HCT116 (cell line): Measurements from ENCODE around the gene IFIT3. TPM values are rescaled to one million over a fixed set of nuclear protein-coding genes. Genes with fewer than 3 reads are reported as not detected.

Experiments
- ATAC-seq: fragments of 200-7000 bp; cut with Tn5 transposase; 2 replicates; pipeline ENCODE4 v1.9.1; 2020; ENCODE audit warnings: mild to moderate bottlenecking, moderate library complexity
- BruUV-seq: library from RNA; stranded (reverse); fragments of 400-500 nt; replicated peaks from 2 replicates; lab custom pipeline; 2021; lab: Mats Ljungman, UMichigan
- CTCF ChIA-PET: fragments of 300-600 bp; sonication (Branson Sonifier 250); formaldehyde crosslinking; loops from one replicate; lab custom pipeline; 2021; ENCODE audit warnings: antibody characterized with exemption; lab: Charles Lee
- POLR2A ChIA-PET: fragments of 300-600, 350-600 bp; sonication (Branson Sonifier 250); formaldehyde crosslinking; loops from one replicate; lab custom pipeline; 2021; ENCODE audit warnings: antibody characterized with exemption; lab: Charles Lee
- RAD21 ChIA-PET, 2 experiments: fragments of 300-600 bp; sonication (Branson Sonifier 250); formaldehyde crosslinking; loops; one replicate each; lab custom pipeline; 2023; ENCODE audit warnings: low total read pairs in 2 of 2; ENCODE audit not compliant: uncharacterized antibody in 2 of 2, unreplicated experiment in 2 of 2, low non-redundant PET in 1 of 2; lab: Charles Lee
- DNase-seq: peaks from one replicate; pipeline ENCODE4 v3.0.0-alpha.2; 2010; ENCODE audit warnings: low read depth, low spot score
- H2AFZ ChIP-seq: fragments of 200-600 bp; shearing (Covaris generic), sonication (generic); 2 replicates; pipeline ENCODE4 v1.6.1; 2017; ENCODE audit warnings: low read depth, mixed run types, mixed read lengths, antibody characterized with exemption, low read length; ENCODE audit not compliant: poor library complexity, severe bottlenecking
- H3K27ac ChIP-seq: 2 replicates; pipeline ENCODE4 v1.5.1; 2012; ENCODE audit warnings: low read depth, low read length
- H3K27me3 ChIP-seq: fragments of 200-600 bp; sonication (generic); 2 replicates; pipeline ENCODE4 v1.6.1; 2016; ENCODE audit warnings: mixed run types, low read length, mixed read lengths; ENCODE audit not compliant: insufficient read depth
- H3K36me3 ChIP-seq, 2 experiments: fragments of 200-500 bp in 1 of 2; fragments of 200-600 bp in 1 of 2; sonication (Bioruptor generic) in 1 of 2; sonication (generic) in 1 of 2; 2 replicates each; pipeline versions ENCODE4 v1.5.1 to v1.6.1; 2014 to 2016; ENCODE audit warnings: low read length in 2 of 2, inconsistent platforms in 1 of 2, mixed read lengths in 1 of 2, mixed run types in 1 of 2; ENCODE audit not compliant: insufficient read depth in 2 of 2, control insufficient read depth in 1 of 2
- H3K4me1 ChIP-seq, 2 experiments: fragments of 200-600 bp in 1 of 2; sonication (generic) in 1 of 2; 2 replicates each; pipeline versions ENCODE4 v1.5.1 to v1.6.1; 2012 to 2017; ENCODE audit warnings: low read length in 2 of 2, inconsistent platforms in 1 of 2, mild to moderate bottlenecking in 1 of 2, mixed read lengths in 1 of 2, mixed run types in 1 of 2, moderate library complexity in 1 of 2; ENCODE audit not compliant: insufficient read depth in 2 of 2, control insufficient read depth in 1 of 2
- H3K4me2 ChIP-seq: fragments of 200-600 bp; sonication (generic); 2 replicates; pipeline ENCODE4 v1.6.1; 2017; ENCODE audit warnings: mixed run types, low read length, mixed read lengths
- H3K4me3 ChIP-seq, 2 experiments: fragments of 200-600 bp in 1 of 2; sonication (generic) in 1 of 2; replicated peaks in 1 of 2; 2 replicates each; pipeline ENCODE4 v1.5.1; 2011 to 2016; ENCODE audit warnings: low read length in 2 of 2, control low read depth in 1 of 2, low read depth in 1 of 2, mild to moderate bottlenecking in 1 of 2, mixed read lengths in 1 of 2, mixed run types in 1 of 2
- H3K79me2 ChIP-seq: fragments of 200-600 bp; sonication (generic); 2 replicates; pipeline ENCODE4 v1.6.1; 2017; ENCODE audit warnings: mild to moderate bottlenecking, mixed run types, low read length, moderate library complexity, mixed read lengths; ENCODE audit not compliant: insufficient read depth
- H3K9ac ChIP-seq: fragments of 200-600 bp; sonication (generic); 2 replicates; pipeline ENCODE4 v1.6.1; 2016; ENCODE audit warnings: low read length, mixed read lengths
- H3K9me2 ChIP-seq: fragments of 200-600 bp; sonication (generic), shearing (Covaris generic); 2 replicates; pipeline ENCODE4 v1.6.1; 2017; ENCODE audit warnings: mixed run types, mild to moderate bottlenecking, moderate library complexity; ENCODE audit not compliant: insufficient read depth
- H3K9me3 ChIP-seq, 2 experiments: fragments of 200-500 bp in 1 of 2; fragments of 200-600 bp in 1 of 2; sonication (Bioruptor generic) in 1 of 2; sonication (generic) in 1 of 2; 2 replicates each; pipeline ENCODE4 v1.6.1; 2014 to 2017; ENCODE audit warnings: low read length in 2 of 2, mixed read lengths in 2 of 2, inconsistent platforms in 1 of 2, low read depth in 1 of 2, mild to moderate bottlenecking in 1 of 2, mixed run types in 1 of 2, moderate library complexity in 1 of 2; ENCODE audit not compliant: control insufficient read depth in 1 of 2, insufficient read depth in 1 of 2
- H4K20me1 ChIP-seq: fragments of 200-600 bp; sonication (generic), shearing (Covaris generic); 2 replicates; pipeline ENCODE4 v1.6.1; 2017; ENCODE audit warnings: mixed run types, mild to moderate bottlenecking, moderate library complexity; ENCODE audit not compliant: insufficient read depth
- EGR1 ChIP-seq: IDR thresholded peaks from 2 replicates; pipeline ENCODE4 v1.6.1; 2012; ENCODE audit warnings: low read depth
- EZH2 ChIP-seq: fragments of 200-600 bp; sonication (generic); IDR thresholded peaks from 2 replicates; pipeline ENCODE4 v1.6.1; 2017; ENCODE audit warnings: antibody characterized with exemption, mixed run types
- EZH2phosphoT487 ChIP-seq: fragments of 200-600 bp; IDR thresholded peaks from 2 replicates; pipeline ENCODE4 v1.6.1; 2018; ENCODE audit warnings: antibody characterized with exemption, borderline replicate concordance
- FOSL1 ChIP-seq: IDR thresholded peaks from 2 replicates; pipeline ENCODE4 v1.6.1; 2012; ENCODE audit warnings: low read depth
- SIN3A ChIP-seq: IDR thresholded peaks from 2 replicates; pipeline ENCODE4 v1.6.1; 2012; ENCODE audit warnings: low read depth
- ZBTB33 ChIP-seq: IDR thresholded peaks from 2 replicates; pipeline ENCODE4 v1.6.1; 2011; ENCODE audit warnings: mild to moderate bottlenecking, low read length, moderate library complexity; ENCODE audit not compliant: insufficient replicate concordance; ENCODE audit errors: extremely low read depth
- ZNF274 ChIP-seq: fragments of 200-500 bp; sonication (Bioruptor generic); IDR thresholded peaks from 2 replicates; pipeline ENCODE4 v1.6.1; 2014; ENCODE audit warnings: mild to moderate bottlenecking, low read depth, low read length, inconsistent platforms
- intact Hi-C: fragments of 100-400 bp; cut with micrococcal nuclease; formaldehyde crosslinking; loops from 2 replicates; pipeline ENCODE4 v1.10.0; 2022
- total RNA-seq: library from RNA; stranded (reverse); gene quantifications from one replicate; pipeline ENCODE4 v1.2.1, GENCODE V29; 2021; ENCODE audit not compliant: unreplicated experiment
- TF ChIP-seq, protein P1 (sequence below): IDR thresholded peaks from 2 replicates; pipeline ENCODE4 v1.6.1; 2012; ENCODE audit warnings: low read depth

Gene IFIT3
- total RNA-seq, 1 experiment from 2014 or later: 1.1 TPM

DNA sequence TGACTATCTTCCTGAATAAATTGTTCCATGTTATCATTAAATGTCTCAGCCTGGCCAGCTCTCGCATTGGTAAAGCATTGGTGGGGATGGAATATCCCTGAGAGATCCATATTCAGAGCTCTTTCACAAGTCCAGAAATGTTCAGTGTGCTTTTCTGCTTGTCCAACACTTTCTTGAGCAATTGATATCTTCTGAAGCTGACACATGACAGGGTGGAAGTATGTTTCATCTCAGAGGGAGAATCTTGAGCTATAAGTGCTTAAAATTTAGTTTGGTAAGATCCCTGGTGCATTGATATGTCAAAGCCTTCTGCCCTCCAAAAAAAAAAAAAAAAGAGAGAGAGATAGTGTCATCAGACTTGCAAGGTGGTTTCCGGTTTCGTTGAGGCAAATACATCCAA is 7.4 kb downstream of the IFIT3 start:
- ChIA-PET RAD21 (no interaction called here), CTCF (interaction anchor here (0.7 kb wide), 1 partner anchor 38 kb away, joined by 3 read pairs; no protein-coding TSS in a partner anchor), POLR2A (no interaction called here)
- no peak for ATAC-seq
- TF ChIP-seq EGR1 (no peak), EZH2phosphoT487 (no peak), SIN3A (no peak), EZH2 (no peak), ZNF274 (no peak), ZBTB33 (no peak), FOSL1 (no peak)
- TF ChIP-seq, protein P1, sequence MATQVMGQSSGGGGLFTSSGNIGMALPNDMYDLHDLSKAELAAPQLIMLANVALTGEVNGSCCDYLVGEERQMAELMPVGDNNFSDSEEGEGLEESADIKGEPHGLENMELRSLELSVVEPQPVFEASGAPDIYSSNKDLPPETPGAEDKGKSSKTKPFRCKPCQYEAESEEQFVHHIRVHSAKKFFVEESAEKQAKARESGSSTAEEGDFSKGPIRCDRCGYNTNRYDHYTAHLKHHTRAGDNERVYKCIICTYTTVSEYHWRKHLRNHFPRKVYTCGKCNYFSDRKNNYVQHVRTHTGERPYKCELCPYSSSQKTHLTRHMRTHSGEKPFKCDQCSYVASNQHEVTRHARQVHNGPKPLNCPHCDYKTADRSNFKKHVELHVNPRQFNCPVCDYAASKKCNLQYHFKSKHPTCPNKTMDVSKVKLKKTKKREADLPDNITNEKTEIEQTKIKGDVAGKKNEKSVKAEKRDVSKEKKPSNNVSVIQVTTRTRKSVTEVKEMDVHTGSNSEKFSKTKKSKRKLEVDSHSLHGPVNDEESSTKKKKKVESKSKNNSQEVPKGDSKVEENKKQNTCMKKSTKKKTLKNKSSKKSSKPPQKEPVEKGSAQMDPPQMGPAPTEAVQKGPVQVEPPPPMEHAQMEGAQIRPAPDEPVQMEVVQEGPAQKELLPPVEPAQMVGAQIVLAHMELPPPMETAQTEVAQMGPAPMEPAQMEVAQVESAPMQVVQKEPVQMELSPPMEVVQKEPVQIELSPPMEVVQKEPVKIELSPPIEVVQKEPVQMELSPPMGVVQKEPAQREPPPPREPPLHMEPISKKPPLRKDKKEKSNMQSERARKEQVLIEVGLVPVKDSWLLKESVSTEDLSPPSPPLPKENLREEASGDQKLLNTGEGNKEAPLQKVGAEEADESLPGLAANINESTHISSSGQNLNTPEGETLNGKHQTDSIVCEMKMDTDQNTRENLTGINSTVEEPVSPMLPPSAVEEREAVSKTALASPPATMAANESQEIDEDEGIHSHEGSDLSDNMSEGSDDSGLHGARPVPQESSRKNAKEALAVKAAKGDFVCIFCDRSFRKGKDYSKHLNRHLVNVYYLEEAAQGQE: no peak
- H3K27ac ChIP-seq: no peak overlapping the region
- no peaks in the 10 kb centered on the region for H3K79me2 ChIP-seq
- H3K4me1 ChIP-seq: peaks cover 3 to 22% of the 10 kb centered on the region in 2 experiments; a peak in 3 of 4 replicates
- no peak for DNase-seq
- H3K9ac ChIP-seq: no peak overlapping the region
- no peaks in the 10 kb centered on the region for H3K9me2 ChIP-seq
- H3K9me3 ChIP-seq: no peaks in the 10 kb centered on the region
- no peak overlapping the region for H3K4me2 ChIP-seq
- H2AFZ ChIP-seq: no peak overlapping the region
- H3K27me3 ChIP-seq: no peaks in the 10 kb centered on the region
- no peak overlapping the region for H3K4me3 ChIP-seq
- H4K20me1 ChIP-seq: no peaks in the 10 kb centered on the region
- H3K36me3 ChIP-seq: no peaks in the 10 kb centered on the region
- intact Hi-C loops: no loop called here
- no TSS peak for BruUV-seq
